GM19099 (cell line): ENCODE data around the gene TNNT2.

Source experiments
- POLR2A ChIP-seq: IDR thresholded peaks from 3 replicates; pipeline ENCODE4 v1.6.1; 2011; ENCODE audit warnings: low read depth; ENCODE audit not compliant: insufficient read length; ENCODE audit errors: extremely low read depth

Gene TNNT2

DNA sequence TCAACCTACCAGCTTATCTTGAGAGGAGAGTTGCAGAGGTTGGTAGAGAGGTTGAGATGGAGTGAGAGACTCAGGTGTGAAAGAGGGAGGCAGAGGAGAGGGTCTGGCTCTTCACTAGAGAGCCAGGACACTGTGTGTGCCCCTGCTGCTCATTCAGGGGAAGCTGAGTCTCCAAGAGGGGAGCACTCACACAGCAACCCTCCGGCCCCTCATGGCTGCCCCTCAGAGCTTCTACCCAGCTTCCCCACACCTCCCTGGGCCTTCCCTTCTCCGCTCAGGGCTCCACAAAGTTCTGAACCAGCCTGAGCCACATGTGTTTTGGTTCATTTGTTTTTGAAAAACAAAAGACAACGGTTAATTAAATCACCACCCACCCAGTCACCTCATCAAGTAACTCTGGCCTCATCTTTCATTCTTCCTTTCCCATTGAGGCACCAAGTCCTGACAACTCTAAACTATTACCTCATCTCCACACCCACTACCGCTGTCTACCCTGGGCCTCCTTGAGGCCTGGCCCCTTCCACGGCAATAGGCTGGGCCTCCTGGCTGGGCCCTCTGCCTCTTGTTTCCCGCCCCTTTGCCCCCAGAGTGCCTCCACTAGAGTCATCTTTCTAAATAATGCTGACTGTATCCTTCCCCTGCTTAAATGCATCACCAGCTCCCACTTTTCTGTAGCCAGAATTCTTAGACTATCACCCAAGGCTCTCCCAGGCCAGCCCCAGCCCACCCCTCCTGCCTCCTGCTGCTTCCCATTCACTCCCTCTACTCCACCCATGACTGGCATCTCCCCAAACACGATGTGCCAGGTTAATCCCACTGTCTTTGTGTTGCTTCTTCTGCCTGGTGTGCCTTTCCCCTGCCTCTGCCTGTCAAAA lies 33.0 kb downstream of the TNNT2 start:
- no peak for TF ChIP-seq POLR2A

DNA sequence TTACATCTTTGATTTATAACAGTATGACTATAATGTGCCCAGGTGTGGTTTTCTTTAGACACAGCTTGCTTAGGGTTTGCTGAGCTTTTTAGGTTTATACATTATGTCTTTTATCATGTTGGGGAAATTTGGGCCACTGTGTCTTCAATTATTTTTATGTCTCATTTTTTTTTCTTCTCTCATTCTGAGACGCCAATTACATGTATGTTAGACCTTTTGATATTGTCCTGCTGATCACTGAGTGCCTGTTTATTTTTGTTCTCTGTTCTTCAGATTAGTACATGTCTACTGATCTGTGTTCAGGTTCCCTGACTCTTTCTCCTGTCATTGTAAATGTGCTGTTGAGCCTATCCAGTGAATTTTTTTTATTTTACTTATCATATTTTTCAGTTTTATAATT lies 36.1 kb downstream of the TNNT2 start:
- TF ChIP-seq POLR2A, result no peak

DNA sequence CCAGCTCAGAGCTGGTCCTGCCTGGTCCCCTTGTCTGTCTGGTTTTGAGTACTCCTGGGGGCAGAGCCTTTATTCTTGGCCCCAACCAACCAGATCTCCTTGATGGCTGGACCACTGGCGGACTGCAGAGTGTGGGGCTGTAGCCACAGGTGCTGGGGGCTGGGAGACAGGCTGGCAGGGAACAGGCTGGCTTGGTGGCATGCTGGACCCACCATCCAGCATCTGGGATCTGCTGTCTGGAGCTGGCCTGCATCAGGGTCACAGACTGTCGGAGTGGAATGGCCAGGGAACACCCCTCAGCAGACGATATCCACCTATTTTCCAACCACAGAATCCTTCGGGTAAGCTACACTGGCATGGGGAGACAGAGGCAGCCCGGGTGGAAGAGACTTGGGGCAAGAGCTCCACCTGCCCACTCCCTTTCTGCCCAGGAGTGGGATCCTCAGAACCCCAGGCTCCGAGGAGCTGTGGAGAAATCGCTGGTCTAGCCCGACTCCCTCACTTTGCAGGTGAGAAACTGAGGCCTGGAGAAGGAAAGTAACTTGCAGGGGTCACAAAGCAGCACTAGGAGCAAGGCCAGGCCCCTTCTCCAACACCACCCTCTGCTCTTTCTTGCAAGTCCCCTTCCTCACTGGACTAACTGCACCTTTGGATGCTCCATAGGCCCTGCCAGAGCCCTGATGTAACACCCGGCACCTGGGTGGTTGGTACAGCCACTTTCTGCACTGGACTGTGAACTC lies 40.6 kb downstream of the TNNT2 start:
- TF ChIP-seq POLR2A, result no peak

DNA sequence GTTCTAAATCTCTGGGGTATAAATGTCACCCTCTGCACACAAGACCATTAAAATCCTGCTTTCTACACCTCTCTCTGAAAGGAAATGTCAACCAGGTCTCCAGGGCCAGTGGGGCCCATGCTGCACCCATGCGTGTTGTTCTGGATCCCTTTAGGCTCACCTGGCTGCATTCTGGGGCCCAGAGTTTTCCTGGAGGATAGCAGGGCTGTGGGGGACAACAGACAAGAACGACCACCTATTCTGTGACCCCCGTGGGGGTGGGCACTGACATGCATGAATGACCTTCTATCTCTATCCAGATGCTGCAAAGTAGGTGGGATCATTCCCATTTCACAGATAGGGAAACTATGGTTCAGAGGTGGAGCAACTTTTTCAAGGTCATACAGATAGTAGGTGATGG lies 41.6 kb downstream of the TNNT2 start:
- no peak for TF ChIP-seq POLR2A

DNA sequence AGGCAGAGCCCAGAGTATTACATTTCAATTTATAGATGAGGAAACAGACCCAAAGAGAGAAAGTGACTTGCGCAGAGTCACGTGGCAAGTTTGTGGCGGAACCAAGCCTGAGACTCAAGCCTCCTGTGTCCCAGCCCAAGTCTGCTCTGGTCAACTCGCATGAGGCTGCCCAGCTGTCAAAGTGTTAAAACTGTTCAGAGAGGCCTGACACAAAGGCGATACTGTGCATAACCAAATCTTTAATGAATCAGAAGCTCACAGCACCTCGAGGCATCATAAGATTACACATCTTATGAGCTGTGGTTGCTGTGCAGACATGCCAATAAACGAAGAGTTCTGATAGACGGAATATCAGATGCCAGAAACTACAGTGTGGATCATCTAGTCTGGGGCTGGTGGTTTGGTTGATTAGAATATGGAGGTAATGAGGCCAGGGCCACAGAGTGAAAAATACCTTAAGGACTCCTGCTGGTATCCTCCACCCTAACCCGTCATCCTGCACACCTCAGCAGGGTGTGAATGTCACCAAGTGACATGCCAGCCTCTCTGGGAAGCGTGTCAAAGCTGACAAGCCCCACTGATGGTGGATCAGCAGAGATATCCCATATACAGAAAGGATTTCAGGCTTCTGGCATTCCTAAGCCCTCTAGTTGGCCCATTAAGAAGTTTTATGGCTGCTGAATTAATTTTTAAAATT lies 42.2 kb downstream of the TNNT2 start:
- TF ChIP-seq POLR2A, result no peak

DNA sequence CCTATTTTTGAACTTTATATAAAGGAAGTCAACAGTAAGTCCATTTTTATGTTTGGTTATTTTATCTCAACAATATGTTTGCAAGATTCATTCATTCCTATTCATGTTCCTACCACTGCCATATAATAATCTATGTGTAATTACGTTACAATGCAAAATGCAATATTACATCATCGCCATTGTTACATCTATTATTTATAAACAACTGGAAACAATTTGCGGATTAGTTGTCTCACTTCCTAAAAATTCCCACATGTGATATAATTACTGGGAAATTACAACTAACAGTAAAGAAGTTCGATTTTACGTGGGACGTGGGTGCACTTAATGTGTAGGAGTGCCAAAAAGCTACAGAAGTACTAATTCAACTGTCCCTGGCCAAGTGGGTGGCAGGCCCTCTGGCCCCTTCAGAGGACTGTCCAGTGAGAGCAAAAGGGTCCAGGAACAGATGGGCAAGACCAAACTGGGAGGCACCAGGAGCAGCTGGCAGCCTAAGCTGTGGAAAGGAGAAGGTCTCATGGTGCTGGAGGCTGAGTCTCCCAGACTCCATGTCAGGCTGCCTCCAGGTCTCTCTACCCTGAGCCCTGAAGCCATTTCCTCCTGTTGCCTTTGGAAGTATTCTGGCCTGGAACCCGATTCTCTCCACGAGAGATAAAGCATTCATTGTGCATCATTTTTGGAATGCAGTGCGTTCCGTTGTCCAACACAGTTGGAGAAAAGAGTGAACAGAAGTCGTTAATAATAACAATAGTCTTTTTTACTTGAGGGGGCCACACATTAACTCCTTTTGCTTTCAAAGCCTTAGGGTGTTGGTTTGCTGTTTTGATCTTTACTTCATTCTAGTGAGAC lies 42.9 kb downstream of the TNNT2 start:
- no peak for TF ChIP-seq POLR2A

DNA sequence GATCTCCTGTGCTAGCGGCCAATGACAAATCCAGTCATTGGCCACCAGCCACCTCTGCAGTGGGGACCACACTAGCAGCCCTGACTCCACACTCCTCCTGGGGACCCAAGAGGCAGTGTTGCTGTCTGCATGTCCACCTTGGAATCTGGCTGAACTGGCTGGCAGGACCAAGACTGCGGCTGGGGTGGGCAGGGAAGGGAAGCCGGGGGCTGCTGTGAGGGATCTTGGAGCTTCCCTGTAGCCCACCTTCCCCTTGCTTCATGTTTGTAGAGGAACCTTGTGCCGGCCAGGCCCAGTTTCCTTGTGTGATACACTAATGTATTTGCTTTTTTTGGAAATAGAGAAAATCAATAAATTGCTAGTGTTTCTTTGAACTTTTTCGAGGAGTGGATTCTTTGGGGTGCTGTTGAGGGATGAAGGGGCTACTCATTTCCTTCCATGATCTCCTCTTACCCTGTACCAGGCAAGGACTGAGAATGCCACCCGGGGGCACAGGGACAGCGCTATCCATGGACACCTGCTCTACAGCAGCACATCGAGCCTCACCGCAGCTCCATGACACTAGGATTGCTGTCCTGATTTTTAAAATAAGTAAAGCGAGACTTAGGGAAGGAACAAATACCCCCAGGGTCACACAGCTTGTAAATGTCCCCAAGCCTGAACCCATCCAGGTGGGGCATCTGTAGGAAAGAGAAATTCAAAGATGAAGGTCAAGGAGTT lies 44.7 kb downstream of the TNNT2 start:
- TF ChIP-seq POLR2A, result no peak

DNA sequence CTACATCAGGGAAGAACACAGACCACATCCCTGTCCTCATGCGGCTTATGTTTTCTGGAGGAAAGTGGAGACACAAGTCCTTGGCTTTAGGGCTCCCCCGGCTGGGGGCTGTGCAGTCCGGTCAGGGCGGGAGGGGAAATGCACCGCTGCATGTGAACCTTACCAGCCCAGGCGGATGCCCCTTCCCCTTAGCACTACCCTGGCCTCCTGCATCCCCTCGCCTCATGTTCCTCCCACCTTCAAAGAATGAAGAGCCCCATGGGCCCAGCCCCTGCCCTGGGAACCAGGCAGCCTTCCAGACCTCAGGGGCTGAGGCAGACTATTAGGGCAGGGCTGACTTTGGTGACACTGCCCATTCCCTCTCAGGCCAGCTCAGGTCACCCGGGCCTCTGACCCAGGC lies 45.5 kb downstream of the TNNT2 start:
- no peak for TF ChIP-seq POLR2A

DNA sequence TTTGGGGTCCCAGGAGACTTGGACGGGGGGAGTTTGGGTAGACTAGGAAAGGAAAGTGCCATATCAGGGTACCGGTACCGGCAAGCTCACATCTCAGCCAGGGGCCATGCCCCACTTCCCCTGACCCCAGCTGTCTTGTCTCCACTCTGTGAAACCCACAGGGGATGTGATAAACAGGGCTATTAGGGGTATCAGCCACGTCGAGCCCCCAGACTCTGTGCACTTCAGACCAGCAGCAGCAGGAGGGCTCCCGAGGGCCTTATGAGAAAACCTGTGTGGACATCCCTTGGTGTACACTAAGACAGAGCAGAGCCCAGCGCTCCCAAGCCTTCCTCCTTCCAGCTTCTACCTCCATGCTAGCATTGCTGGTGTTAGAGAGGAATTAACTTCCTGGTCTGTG lies 46.3 kb downstream of the TNNT2 start:
- no peak for TF ChIP-seq POLR2A

DNA sequence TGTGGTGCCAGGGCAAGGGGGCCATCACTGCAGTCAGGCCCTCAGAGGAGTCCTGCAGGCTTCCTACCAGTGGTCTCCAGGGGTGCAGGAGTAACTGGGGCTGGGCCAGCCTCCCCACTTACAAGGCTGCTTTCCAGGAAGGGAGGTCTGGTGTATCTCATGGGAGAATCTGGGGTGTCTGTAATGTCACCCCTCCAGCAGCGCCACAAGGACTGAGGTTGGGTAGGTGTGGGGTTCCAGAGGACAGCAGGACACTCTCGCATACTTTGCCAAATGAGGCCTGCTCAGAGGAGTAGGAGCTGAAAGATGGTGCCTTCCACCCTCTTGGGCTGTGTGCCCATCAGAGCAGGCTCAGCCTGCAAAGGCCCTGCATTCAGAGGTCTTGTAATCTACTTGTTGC lies 46.9 kb downstream of the TNNT2 start:
- TF ChIP-seq POLR2A, result no peak

DNA sequence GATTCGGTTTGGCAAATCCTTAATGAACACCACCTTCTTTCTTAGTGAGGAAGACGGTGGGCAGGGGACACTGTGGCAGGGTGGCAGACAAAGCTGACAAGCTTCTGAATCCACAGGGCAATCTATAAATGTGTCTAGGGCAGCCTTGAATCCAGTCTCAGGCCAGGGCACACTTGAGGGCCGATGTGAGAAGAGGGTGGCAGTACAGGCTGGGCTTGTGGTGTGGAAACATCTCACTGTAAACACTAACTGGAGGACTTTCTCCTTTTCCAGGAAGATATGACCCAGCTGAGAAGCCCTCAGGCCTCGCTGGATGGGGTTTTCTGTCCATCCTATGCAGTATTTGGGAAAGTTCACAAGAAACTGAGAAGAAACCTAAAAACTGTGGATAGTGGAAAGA lies 47.7 kb downstream of the TNNT2 start:
- no peak for TF ChIP-seq POLR2A

DNA sequence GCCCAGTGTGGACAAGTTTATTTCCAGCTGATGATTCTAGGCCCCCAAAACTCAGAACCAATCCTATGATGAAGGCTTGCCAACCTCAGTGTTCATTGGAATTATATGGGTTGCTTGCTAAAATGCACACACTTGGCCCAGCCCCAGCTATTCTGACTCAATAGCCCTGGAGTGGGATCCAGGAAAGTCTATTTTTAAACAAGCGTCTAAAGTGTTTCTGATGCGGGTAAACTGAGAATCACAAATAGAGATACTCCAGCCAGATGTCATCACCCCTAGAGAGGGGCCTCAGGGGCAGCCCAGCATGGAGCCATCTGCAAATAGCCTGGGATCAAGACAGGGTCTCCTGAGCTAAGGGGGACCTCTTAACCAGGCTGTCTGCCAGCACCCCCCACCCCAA lies 48.2 kb downstream of the TNNT2 start:
- no peak for TF ChIP-seq POLR2A

DNA sequence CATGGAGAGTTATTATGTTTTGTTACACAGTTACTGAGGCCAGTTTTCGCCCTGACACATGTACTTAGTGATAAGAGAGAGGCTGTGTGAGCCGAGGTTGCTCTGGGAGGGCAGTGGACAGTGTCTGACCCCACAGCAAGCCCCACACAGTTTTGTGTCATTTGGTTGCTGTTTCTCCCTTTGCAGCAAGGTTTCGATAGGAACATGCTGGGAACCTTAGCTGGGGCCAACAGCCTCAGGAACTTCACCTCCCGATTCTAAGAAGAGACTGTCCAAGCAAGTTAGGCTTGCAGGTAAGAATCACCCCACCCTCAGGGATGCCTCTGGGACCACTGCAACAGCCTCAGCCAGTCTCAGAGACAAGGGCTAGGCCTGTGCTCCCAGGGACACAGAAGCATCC lies 48.9 kb downstream of the TNNT2 start:
- no peak for TF ChIP-seq POLR2A

DNA sequence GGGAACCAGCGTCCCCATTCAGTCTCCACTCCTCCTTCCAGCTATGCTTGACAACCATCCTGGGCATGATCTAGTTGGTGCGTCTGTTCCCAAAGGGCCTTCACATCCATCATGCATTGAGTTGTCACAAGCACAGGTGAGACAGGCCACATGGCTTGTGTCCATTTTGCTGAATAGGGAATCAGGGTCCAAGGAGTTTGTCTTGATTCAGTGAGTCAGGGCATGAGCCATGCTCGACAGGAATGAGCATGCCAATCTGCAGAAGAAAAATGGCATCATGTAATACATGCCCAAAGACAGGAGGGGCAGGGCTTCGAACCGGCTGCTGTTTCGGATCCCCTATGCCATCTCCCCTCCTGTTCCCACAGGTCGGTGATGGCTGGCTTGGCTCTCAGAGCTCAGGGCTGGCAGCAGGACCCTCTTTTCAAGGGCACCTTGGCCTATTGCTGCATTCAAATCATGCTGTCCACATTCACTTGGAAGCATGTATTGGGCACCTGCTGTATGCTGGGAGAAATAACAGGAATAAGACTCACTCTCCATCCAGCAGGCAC lies 49.7 kb downstream of the TNNT2 start:
- no peak for TF ChIP-seq POLR2A
